GM21526 (cell line): ENCODE results near the gene FOXR1.
"Not testable (repeated sequence)": the region's sequence is repeated elsewhere in the genome, so short reads cannot be mapped to it uniquely, and the experiment has no call there.

Experiments
- ATAC-seq: cut with Tn5 transposase; IDR thresholded peaks from one replicate; pipeline ENCODE4 v1.9.1; 2021; ENCODE audit warnings: moderate library complexity; ENCODE audit not compliant: unreplicated experiment, low FRiP score

Gene FOXR1

GRCh38 chr11:118939953-118940598, 31.5 kb upstream of the FOXR1 start:
- ATAC-seq = no peak

DNA sequence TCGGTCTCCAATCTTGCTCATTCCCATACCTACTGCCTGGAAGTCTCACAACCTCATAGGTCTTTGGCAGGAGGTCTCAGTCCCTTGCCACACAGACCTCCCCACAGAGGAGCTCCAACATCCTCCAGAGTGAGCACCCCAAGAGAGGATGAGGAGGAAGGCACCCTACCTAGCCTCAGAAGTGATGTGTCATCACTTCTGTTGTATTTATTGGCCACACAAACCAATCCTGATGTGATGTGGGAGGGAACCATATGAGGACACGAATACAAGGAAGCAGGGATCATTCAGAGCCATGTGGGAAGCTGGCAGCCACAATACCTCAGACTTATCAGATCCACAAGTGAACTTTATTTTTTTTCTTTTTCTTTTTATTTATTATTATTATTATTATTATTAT, 24.5 kb upstream of the FOXR1 start:
- no peak for ATAC-seq

DNA sequence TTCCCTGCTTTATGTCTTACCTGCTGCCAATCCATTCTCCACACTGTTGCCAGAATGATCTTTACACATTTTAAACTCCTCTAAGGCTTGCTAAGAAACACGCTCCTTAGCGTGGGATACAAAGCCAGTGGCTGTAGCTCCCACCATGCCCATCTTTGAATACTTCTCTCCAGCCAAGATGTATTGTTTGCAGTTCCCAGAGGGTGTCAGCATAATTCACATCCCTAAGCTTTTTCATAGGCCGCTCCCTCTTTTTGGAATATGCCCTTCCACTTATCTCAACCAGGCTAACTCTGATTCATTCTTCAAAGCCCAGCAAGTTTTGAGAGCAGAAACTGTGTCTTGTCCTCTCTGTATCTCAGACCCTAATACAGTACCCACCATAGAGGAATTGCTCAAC, 23.6 kb upstream of the FOXR1 start:
- no peak for ATAC-seq

DNA sequence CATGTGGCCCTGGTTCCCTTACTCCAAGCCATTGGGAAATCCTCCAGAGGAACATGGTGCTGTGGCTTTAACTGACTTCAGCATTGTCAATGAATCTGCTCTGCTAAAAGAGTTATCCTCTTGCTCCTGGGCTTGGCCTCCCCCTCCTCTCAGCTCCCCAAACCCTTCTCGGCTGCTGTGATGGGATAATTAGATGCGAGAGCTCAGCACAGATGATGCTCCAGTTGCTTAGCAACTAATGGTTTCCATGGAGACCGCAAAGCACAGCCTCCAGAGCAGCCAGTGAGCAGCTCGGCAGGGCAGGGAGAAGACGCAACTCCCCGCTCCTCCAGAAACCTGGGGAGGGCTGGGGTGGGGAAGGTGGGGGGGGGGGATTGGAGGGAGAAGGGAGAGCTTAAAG, 18.3 kb upstream of the FOXR1 start:
- no peak for ATAC-seq

DNA sequence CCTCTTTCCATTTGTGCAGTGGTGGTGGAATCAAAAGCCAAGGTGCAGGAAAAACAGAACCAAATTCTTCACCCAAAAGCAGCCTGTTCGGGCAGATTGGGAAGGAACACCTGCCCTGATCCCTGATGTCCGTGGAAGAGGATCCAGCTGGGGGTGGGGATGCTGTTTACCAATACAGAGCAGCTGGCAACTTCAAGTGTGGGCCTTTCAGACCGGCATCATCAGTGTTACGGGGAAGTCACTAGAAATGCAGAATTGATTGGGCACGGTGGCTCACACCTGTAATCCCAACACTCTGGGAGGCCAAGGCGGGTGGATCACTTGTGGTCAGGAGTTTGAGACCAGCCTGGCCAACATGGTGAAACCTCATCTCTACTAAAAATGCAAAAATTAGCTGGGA, 17.6 kb upstream of the FOXR1 start:
- ATAC-seq = not testable (repeated sequence)

DNA sequence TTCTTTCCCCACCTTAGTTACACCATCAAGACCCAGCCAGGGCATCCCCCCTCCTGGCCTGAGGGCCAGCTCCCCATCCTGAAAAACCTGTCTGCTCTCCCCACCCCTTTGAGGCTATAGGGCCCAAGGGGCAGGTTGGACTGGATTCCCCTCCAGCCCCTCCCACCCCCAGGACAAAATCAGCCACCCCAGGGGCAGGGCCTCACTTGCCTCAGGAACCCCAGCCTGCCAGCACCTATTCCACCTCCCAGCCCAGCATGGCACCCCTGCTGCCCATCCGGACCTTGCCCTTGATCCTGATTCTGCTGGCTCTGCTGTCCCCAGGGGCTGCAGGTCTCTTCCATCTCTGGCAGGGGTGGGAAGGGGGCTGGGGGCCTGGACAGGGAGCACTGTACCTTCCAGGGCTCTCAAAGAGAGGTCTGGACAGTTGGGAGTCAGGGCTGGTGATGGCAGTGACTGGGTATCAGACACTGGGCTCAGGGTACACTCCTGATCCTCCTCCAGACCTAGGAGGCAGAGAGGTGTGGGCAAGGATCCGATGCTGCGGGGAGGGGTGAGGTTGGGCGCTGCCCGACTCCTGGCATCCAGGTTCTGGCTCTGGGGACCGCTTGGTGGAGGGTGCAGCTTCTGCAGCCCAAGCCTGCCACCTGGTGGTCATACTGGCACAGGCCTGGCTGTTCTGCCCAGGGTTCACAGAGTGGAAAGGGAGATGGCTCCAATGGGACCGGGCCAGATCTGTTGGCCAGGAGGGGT, 15.3 kb upstream of the FOXR1 start, which contains the start of gene UPK2:
UPK2 (plus strand) TSS at position 205 of the 753 bp plus-strand sequence; CDS start at position 258, 53 bp downstream.
- ATAC-seq = peak; percentile 65

GRCh38 chr11:118956847-118957469, 14.6 kb upstream of the FOXR1 start:
- no peak for ATAC-seq

DNA sequence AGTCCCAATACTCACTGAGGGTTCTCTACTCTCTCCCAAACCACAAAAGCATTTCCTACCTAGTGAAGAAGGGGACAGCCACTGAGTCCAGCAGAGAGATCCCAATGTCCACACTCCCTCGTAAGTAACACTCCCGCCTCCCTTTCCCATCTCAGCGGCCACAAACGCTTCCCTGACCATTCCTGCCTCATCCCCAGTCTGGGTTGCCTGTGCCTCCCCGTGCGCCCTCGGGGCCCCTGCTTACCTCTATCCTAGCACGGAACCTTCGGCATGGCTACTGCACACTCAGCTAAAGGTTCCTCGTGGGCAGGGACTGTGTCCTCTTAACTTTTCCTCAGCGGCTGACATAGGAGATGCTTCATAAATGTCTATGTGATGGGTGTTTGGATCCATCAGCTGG, 14.0 kb upstream of the FOXR1 start:
- no peak for ATAC-seq

- ATAC-seq = no peak
These were observed 13.6 kb upstream of the FOXR1 start for GRCh38 chr11:118957968-118958367.

DNA sequence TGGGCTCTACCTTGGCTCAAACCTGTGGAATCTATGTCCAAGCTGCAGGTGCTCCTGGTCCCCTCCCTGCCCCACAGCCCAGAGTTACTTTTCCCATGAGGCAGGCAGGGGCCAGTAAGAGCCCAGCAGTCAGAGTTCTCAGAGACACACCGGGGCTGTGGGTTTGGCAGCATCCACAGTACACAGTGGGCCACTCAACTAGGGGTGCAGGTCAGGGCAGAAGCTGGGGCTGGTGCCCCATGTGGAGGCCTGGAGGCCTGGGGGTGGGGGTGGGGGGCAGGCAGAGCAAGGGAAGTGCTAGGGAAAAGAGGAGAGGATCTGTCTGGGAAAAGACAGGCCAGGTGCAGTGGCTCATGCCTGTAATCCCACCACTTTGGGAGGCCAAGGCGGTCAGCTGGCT, 13.0 kb upstream of the FOXR1 start:
- ATAC-seq = no peak

DNA sequence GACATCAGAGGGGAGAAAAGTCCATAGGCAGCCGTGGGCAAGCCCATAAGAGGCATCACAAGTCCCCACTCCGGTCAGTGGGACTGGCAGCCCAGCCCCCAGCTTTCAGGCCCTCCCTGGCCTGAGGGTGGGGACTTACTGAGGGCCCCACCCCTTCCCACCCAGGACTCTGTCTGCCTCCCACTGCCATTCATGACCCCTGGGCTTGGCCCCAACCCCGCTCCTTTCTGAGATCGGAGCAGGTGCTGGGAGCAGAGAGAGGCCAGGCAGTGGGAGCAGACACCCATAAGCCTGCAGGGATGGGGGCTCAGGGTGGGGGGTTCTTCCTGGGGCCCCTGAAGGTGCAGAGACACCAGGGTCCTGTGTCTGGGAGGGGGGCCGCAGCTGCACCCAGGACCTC, 10.4 kb upstream of the FOXR1 start:
- no peak for ATAC-seq

DNA sequence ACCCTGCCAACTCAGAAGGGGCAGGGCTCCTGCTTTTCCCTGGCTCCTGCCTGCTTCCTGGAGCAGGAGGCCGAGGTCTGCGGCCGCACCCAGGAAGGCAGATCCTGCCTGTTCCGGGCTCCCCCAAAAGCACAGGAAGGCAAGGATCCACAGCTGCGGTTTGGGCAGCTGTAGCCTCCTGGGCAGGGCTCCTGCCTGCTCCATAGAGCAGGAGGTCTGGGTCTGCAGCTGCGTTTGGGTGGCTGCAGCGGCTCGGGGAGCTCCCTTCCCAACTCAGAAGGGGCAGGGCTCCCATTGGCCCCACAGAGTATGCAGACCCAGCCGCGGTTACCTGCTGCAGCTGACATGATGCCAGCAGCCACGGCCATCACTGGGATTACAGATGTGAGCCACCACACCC, 10.0 kb upstream of the FOXR1 start:
- ATAC-seq = no peak

DNA sequence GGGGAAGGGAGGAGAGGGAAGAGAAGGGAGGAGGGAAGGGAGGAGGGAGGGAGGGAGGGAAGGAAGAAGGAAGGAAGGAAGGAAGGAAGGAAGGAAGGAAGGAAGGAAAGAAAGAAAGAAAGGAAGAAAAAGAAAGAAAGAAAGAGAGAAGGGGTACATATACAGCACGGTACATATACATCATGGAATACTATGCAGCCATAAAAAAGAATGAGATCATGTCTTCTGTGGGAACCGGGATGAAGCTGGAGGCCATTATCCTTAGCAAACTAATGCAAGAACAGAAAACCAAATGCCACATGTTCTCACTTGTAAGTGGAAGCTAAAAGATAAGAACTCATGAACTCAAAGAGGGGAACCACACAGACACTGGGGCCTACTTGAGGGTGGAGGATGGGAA, 2.1 kb upstream of the FOXR1 start:
- not testable (repeated sequence) for ATAC-seq

DNA sequence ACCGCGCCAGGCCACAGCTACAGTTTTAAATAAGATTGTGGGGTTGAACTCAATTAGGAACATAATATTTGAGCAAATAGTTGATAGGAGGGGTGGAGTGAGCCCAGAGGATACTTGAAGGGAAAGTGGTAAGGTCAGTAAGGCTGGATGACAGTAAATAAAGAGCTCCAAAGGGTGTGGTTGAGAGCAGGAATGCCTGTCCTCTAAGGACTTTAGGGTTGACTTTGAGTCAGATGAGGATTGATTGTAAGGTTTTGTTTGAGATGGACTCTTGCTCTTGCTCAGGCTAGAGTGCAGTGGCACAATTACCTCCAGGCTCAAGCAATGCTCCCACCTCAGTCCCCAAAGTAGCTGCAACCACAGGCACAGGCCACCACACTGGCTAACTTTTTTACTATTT, 2.4 kb downstream of the FOXR1 start:
- ATAC-seq = no peak

- no peak for ATAC-seq
These were observed 4.5 kb downstream of the FOXR1 start for GRCh38 chr11:118975771-118976709.

DNA sequence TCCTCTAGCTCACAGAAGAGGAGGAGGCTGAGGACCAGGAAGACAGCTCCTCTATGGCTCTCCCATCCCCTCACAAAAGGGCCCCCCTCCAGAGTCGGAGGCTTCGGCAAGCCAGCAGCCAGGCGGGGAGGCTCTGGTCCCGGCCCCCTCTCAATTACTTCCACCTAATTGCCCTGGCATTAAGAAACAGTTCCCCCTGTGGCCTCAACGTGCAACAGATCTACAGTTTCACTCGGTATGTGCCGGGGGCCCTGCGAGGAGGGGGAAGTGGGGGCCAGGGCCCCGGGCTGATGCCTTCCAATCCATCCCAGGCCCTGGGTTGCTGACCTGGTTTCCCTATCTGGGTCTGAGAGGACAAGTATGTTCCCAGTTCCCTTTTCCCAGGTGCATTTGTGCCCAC, 7.9 kb downstream of the FOXR1 start:
- no peak for ATAC-seq

- no peak for ATAC-seq
These were observed 8.8 kb downstream of the FOXR1 start for GRCh38 chr11:118980191-118980881.

DNA sequence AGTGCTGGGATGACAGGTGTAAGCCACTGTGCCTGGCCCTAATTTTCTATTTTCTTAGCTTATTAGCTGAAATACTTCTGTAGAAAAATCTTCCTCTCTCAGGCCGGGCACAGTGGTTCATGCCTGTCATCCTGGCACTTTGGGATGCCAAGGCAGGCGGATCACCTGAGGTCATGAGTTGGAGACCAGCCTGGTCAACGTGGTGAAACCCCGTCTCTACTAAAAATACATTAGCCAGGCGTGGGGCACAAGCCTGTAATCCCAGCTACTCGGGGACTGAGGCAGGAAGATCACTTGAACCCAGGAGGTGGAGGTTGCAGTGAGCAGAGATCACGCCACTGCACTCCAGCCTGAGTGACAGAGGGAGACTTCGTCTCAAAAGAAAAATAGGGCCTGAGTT, 12.8 kb downstream of the FOXR1 start:
- ATAC-seq = not testable (repeated sequence)

- ATAC-seq = no peak
These were observed 13.3 kb downstream of the FOXR1 start for GRCh38 chr11:118984825-118985224.

DNA sequence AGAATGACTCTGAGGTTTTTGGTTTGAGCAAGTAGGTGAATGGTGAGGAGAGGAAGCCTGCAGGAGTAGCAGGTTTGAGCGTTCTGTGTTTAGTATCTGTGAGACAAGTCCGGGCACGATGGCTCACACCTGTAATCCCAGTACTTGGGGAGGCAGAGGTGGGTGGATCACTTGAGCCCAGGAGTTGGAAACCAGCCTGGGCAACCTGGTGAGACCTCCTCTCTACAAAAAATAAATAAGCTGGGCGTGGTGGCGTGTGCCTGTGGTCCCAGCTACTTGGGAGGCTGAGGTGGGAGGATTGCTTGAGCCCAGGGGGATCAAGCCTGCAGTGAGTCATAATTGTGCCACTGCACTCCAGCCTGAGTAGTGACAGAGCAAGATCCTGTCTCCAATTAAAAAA, 16.7 kb downstream of the FOXR1 start:
- ATAC-seq = no peak
